ENCODE results near the gene DCST1.

Gene DCST1

GRCh38 chr1:155001675-155002463 is 31.8 kb upstream of the DCST1 start:
- peak; percentile 99 for DNase-seq (ENCODE audit: low spot score)

DNA sequence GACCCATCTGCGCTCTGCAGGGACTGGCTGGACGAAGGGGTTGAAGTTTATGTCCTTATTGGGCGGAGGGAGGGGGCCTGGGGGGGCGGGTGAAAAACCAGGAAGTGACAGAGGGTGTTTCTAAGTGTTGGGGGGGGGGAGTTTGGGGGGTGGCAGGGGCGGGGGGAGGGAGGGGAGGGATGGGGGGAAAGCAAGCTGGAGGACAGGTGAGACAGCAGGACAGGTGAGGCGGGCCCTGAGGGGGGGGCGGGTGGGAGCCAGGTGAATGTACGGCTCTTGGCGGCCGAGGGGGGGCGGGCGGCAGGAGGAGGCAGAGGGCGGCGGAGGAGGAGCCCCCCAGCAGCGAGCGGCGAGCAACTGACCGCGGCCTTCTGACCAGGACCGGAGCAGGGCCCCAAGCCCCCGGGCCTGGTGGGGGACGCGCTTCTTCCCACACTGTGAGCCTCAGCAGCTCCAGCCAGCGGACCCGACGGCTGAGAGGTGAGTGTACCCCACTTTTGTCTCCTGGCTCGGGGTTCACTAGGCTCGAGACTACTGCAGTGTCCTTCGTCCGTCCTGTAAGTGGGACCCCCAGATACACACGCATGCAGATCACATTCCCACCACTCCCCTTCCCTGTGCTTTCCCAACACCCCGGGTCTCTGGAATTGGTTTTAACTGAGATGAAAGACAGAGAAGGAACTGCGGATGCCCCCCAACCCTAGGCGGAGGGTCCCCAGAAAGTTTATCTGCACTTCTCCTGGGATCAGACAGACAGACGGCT is 31.0 kb upstream of the DCST1 start, which contains the start of gene ZBTB7B:
Gene ZBTB7B (plus strand): TSS at position 339 of the 763 bp plus-strand sequence. CDS start 11,859 bp downstream, outside the sequence.
- peak; percentile 71 for DNase-seq (ENCODE audit: low spot score)

GRCh38 chr1:155003227-155003765 is 30.3 kb upstream of the DCST1 start:
- DNase-seq (ENCODE audit: low spot score), result no peak

DNA sequence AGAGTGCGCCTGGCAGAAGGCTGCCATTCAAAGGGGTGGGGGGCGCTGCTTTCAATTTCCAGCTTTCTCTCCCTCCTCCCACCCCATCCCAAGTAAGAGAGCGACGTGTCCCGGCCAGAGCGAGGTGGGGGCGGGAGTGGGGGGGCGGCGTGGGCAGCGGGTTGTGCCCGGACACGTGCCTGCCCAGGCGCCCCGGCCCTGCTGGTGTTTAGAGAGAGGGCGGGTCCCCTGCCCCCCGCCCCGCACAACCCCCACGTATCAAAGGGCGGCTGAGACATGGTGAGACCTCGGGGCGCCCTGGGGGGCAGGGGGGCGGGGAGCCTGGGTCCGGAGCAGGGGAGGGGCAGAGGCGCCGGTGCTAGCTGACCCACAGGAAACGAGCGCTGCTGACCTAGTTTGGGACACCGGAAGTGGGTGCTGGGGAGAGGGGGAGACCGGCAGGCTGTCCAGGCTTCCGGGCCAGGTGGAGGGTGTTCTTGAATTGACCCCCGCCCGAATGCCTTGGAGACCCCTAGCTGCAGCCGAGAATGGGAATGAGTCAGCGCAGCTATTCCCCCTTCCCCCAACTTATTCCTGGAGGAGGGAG is 29.8 kb upstream of the DCST1 start:
- peak; percentile 79 for DNase-seq (ENCODE audit: low spot score)

- DNase-seq (ENCODE audit: low spot score), result no peak
Observed at GRCh38 chr1:155004352-155005075, 29.1 kb upstream of the DCST1 start.

GRCh38 chr1:155005076-155006011 is 28.3 kb upstream of the DCST1 start:
- DNase-seq (ENCODE audit: low spot score), result no peak

DNA sequence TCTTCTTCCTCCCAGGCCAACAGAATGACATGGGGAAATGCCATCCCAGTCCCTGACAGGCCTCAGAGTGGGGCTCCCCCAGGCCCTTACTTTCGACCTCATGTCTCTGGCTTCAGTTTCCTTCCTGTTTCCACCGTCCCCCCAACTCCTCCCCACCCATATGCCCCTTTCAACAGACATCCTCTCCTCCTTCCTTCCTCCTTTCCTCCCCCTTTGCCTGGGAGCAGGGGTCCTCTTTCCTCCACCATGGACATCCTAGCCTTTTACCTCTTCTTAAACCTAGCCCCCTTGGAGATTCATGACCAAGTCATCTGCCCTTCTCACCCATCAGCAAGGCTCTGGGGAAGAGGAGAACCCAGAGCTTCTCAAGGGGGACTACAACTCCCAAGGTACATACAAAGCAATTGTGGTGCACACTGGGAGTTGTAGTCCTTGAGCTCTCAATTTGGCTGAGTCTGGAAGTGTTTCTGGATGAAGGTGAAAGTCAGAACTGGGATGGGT is 27.0 kb upstream of the DCST1 start:
- DNase-seq (ENCODE audit: low spot score), result peak; percentile 55

DNA sequence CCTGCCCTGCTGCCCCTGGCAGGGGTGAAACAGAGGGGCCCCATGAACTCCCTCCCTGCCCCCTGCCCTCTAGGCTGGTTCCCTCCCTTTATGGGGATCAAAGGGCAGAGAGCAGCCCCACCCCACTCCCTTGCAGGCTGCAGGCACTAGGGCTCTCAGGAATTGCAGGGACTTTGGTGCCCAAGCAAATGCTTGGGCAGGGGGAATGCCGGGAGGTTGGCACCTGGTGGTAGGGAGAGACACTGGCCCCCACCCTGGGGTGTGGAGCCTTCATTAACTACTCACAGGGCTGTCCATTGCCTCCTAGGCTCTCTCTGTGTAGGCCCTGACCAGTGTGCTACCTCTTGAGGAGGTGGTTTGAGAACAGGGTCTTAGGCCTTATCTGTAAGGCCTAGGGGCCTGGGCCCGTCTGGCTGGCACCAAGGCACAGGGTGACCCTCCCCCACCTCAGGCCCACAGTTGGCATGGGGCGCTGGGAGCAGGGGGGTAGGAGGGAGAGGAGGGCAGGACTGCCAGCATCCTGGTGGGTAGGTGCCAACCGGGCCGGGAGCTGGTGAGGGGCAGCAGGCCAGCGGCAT is 26.3 kb upstream of the DCST1 start:
- DNase-seq (ENCODE audit: low spot score), result no peak

DNA sequence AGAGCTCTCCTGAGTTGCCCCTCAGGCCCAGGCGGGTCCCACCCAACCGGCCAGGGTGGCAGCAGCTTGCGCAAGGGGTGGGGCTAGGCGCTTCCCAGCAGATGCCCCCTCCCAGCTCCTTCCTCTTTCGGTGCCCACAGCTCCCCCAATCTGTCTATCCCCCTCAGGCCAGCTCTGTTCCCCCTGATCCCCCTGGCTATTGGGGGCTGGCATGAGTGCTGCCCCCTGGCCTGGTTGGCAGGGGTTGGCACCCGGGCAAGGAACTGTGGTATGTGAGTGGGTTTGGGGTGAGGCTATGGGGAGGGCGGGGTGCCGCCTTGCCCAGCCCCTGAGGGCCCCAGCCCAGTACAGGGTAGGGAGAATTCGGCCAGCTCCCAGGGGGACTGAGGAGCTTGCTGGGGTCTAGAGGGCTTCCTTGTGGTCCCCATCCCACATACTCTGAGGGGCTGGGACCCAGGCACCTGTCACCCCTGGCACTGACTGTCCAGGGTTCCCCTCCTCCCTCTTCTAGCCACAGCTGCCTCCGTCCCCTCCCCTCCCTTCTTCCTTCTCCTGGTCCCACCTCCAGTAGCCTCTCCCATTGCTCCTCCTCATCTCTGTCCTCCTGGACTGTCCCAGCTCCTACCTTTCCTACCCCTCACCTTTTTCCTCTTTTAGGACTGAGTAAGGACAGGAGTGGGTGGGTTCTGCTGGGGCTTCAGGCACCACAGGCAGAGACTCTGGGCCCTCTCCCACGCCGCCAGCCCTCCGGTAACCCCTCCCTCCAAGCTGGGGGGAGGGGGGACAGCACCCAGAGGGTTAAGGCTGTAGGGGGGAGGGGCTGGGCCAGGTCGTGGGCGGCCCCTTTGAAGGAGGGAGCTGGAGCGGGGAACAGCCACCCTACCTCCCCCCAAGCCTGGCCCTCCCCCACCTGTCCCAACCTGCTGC is 25.3 kb upstream of the DCST1 start:
- no peak for DNase-seq (ENCODE audit: low spot score)

- no peak for DNase-seq (ENCODE audit: low spot score)
Observed at GRCh38 chr1:155009221-155009711, 24.4 kb upstream of the DCST1 start.

- no peak for DNase-seq (ENCODE audit: low spot score)
Observed at GRCh38 chr1:155009742-155010141, 23.9 kb upstream of the DCST1 start.

GRCh38 chr1:155010211-155010918 is 23.3 kb upstream of the DCST1 start:
- DNase-seq (ENCODE audit: low spot score), result no peak

GRCh38 chr1:155011004-155011416 is 22.6 kb upstream of the DCST1 start:
- DNase-seq (ENCODE audit: low spot score), result no peak

DNA sequence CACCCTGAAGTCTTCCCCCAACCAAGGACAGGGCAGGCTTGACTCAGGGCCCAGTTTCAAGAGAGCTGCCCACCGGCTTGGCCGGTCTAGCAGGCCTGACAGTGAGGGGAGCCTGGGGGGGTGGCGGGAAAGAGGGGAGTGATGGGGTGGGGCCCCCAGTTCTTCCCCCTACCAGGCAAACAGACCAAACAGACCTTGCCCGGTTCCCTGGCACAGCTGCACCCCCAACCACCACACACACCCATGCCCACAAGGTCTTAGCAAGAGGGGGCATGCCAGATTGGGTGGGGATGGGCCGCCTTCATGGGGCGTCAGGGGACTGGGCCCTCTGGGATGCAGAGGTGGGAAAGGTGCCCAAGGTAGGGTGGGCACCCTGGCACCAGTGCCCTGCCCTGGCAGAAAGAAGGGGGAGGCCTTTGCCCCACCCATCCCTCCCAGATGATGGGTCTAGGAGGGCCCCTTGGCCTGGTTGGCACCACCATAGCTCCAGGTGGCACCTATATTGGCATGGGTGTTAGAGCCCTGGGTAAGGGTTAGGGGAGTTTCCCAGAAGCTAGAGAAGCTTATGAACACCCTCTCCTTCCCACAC is 22.1 kb upstream of the DCST1 start:
- DNase-seq (ENCODE audit: low spot score), result no peak

DNA sequence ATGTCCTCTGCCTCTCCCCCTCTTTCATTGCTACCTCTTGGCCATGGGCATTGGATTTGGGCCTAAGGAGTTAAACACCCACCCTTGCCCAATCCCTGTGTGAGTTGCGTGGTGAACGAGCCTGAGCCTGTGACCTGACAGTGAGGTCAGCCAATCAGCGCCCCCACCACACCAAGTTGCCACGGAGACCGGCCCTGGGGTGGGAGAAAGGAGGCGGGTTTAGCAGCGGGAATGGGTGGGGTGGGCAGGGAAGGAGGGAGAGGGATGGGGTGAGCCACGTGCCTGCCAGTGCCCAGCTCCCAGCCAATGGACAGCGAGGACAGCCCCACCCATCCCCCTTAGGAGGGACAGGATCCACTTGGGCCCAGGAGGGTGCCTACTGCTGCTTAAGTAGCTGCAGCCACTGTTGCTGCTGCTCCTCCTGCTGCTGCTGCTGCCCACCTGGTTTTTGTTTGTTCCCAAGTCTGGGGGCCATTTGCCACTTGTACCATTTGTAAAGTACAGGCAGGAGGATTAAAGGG is 21.5 kb upstream of the DCST1 start:
- no peak for DNase-seq (ENCODE audit: low spot score)

DNA sequence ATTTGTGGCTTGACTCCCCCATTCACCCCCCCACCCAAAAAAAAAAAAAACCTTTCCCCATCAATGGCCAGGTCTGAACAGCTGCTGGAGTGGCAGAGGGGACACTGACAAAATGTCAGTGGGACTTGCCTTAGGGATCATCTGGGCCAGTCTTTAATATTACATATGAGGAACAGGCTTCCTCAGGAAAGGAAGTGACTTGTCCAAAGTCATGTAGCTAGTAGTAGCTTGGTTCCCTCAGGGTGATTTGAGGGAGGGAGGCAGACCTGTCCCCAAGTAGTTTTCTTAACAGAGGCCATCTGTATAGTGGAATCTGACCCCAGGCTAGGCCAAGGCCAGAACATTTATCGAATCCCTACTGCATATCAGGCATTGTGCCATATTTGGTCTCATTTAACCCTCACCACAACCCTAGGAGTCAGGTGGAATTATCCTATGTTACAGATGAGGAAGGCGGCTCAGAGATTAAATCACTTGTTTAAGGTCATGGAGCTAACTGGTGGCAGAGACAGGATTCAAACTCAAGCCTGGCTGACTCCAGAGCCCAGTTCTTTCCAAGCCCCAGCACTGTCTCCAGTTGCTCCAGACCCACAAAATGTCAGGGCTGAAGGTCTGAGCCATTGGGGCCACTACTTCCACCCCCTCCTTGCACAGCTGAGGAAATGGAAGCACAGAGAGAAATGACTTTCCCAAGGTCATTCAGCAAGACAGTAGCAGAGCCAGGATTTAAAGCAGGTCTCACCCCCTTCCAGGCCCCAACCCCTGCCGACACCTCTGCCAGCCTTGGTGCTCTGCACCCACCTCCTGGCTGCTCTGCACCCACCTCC is 20.6 kb upstream of the DCST1 start:
- no peak for DNase-seq (ENCODE audit: low spot score)

DNA sequence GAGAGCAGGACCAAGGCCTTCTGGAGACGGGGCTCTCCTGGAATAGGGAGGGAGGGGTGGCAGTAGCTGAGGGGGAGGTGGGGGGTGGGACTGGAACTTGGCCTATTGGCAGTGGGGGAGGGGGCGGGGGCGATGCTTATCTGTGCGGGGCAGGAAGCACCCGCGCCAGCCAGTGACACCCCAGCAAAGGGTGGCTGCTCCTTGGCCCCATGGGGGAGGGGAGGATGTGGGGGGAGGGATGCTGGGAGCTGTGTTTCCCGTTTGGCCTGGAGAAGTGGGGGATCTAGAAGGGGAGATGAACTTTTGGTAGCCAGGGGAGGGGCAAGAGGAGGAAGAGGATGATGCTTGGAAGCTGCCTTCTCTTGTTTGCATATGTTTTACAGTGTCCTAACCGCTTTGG is 20.0 kb upstream of the DCST1 start:
- no peak for DNase-seq (ENCODE audit: low spot score)

Data from HuH-7 (cell line).